Ishikawa (cell line): ENCODE measurements around the gene SOBP.

Experiments
- CEBPB ChIP-seq: IDR thresholded peaks from 2 replicates; pipeline ENCODE4 v1.6.1; 2012
- CREB1 ChIP-seq: IDR thresholded peaks from 2 replicates; pipeline ENCODE4 v1.6.1; 2012; ENCODE audit warnings: low read depth
- EGR1 ChIP-seq: IDR thresholded peaks from 2 replicates; pipeline ENCODE4 v1.6.1; 2012
- EP300 ChIP-seq: IDR thresholded peaks from 2 replicates; pipeline ENCODE4 v1.6.1; 2012; ENCODE audit warnings: borderline replicate concordance
- FOXM1 ChIP-seq: IDR thresholded peaks from 2 replicates; pipeline ENCODE4 v1.6.1; 2012; ENCODE audit warnings: low read depth, borderline replicate concordance
- MAX ChIP-seq: IDR thresholded peaks from 2 replicates; pipeline ENCODE4 v1.6.1; 2012
- NFIC ChIP-seq: IDR thresholded peaks from 2 replicates; pipeline ENCODE4 v1.6.1; 2012
- RAD21 ChIP-seq: IDR thresholded peaks from 2 replicates; pipeline ENCODE4 v1.6.1; 2012; ENCODE audit warnings: low read depth
- REST ChIP-seq: IDR thresholded peaks from 2 replicates; pipeline ENCODE4 v1.6.1; 2012; ENCODE audit warnings: low read depth, mild to moderate bottlenecking
- TAF1 ChIP-seq: IDR thresholded peaks from 2 replicates; pipeline ENCODE4 v1.6.1; 2012; ENCODE audit warnings: low read depth, mild to moderate bottlenecking
- TCF12 ChIP-seq: IDR thresholded peaks from 2 replicates; pipeline ENCODE4 v1.6.1; 2012; ENCODE audit warnings: low read depth
- TEAD4 ChIP-seq: IDR thresholded peaks from 2 replicates; pipeline ENCODE4 v1.6.1; 2012
- USF1 ChIP-seq: IDR thresholded peaks from 2 replicates; pipeline ENCODE4 v1.6.1; 2012
- YY1 ChIP-seq: IDR thresholded peaks from 2 replicates; pipeline ENCODE4 v1.6.1; 2012; ENCODE audit warnings: low read depth
- ZBTB7A ChIP-seq: IDR thresholded peaks from 2 replicates; pipeline ENCODE4 v1.6.1; 2012; ENCODE audit warnings: low read depth

Gene SOBP

GRCh38 chr6:107589934-107590333, 100.0 kb downstream of the SOBP start:
- no peak for TF ChIP-seq USF1
- no peak for TF ChIP-seq REST
- TF ChIP-seq CEBPB, result no peak
- TF ChIP-seq RAD21, result no peak
- no peak for TF ChIP-seq TAF1
- no peak for TF ChIP-seq FOXM1
- TF ChIP-seq TCF12, result no peak
- TF ChIP-seq ZBTB7A, result no peak
- no peak for TF ChIP-seq EP300
- no peak for TF ChIP-seq MAX
- TF ChIP-seq NFIC, result no peak
- TF ChIP-seq TEAD4, result no peak
- TF ChIP-seq CREB1, result no peak
- TF ChIP-seq EGR1, result no peak
- no peak for TF ChIP-seq YY1

- TF ChIP-seq ZBTB7A, result no peak
These were observed 100.5 kb downstream of the SOBP start for GRCh38 chr6:107590378-107590777.

- TF ChIP-seq EP300 (no peak), TEAD4 (no peak), TCF12 (no peak), YY1 (no peak), ZBTB7A (no peak), EGR1 (no peak), MAX (no peak), REST (no peak), CREB1 (no peak), FOXM1 (no peak), RAD21 (no peak), CEBPB (no peak), USF1 (no peak), TAF1 (no peak), NFIC (no peak)
These were observed 101.4 kb downstream of the SOBP start for GRCh38 chr6:107591346-107591745.

GRCh38 chr6:107592806-107593205, 102.9 kb downstream of the SOBP start:
- TF ChIP-seq YY1 (no peak), TAF1 (no peak)

- TF ChIP-seq USF1 (no peak), EP300 (no peak), MAX (no peak)
These were observed 104.8 kb downstream of the SOBP start for GRCh38 chr6:107594736-107595135.

GRCh38 chr6:107598091-107598490, 108.2 kb downstream of the SOBP start:
- TF ChIP-seq YY1 (no peak), RAD21 (no peak)

- TF ChIP-seq USF1 (no peak), CEBPB (no peak), EP300 (no peak), MAX (no peak), RAD21 (no peak), CREB1 (no peak), NFIC (no peak), YY1 (no peak), FOXM1 (no peak), EGR1 (no peak), REST (no peak), TEAD4 (no peak), TCF12 (no peak), ZBTB7A (no peak), TAF1 (no peak)
These were observed 109.1 kb downstream of the SOBP start for GRCh38 chr6:107599043-107599442.
